Suprapubic skin (tissue), 4 donors: ENCODE measurements around the gene PLPP1. TPM values are rescaled to one million over a fixed set of nuclear protein-coding genes. Genes with fewer than 3 reads are reported as not detected.
A peak's percentile ranks its signal among the peaks of the same experiment; 100 is the strongest.

Source experiments
- DNase-seq, 2 donors: peaks; one replicate each; pipeline ENCODE4 v3.0.0-alpha.2; 2019; ENCODE audit warnings: low spot score in 2 of 2
- H3K27ac ChIP-seq: fragments of 200-600 bp; sonication (generic); one replicate; pipeline ENCODE4 v1.5.1; 2019
- H3K27me3 ChIP-seq: fragments of 200-600 bp; sonication (generic); one replicate; pipeline ENCODE4 v1.5.1; 2019
- H3K36me3 ChIP-seq: fragments of 200-600 bp; sonication (generic); one replicate; pipeline ENCODE4 v1.5.1; 2019
- H3K4me1 ChIP-seq: fragments of 200-600 bp; sonication (generic); one replicate; pipeline ENCODE4 v1.5.1; 2019
- H3K4me3 ChIP-seq: fragments of 200-600 bp; sonication (generic); one replicate; pipeline ENCODE4 v1.5.1; 2019; ENCODE audit warnings: mild to moderate bottlenecking
- H3K9me3 ChIP-seq: fragments of 200-600 bp; sonication (generic); one replicate; pipeline ENCODE4 v1.5.1; 2019
- EP300 ChIP-seq: sonication (generic); formaldehyde crosslinking; IDR thresholded peaks from one replicate; pipeline ENCODE4 v1.6.1; 2017; ENCODE audit warnings: antibody characterized with exemption
- POLR2A ChIP-seq, 2 donors: fragments of 450-650 bp; IDR thresholded peaks; one replicate each; pipeline ENCODE4 v1.6.1; 2017; ENCODE audit warnings: antibody characterized with exemption in 2 of 2, mild to moderate bottlenecking in 2 of 2, moderate library complexity in 2 of 2
- POLR2AphosphoS5 ChIP-seq, 3 donors: sonication (generic); formaldehyde crosslinking; IDR thresholded peaks; one replicate each; pipeline ENCODE4 v1.6.1; 2017; ENCODE audit warnings: antibody characterized with exemption in 3 of 3
- WGBS: methylation state at CpG from one replicate; pipeline ENCODE4 v1.1.5; 2018; 5-methylcytosine and 5-hydroxymethylcytosine counted together
- total RNA-seq, 4 donors: library from RNA; depleted of rRNA; stranded (reverse); fragments of >200 nt; gene quantifications; one replicate each; pipeline ENCODE4 v1.1.0, GENCODE V29; 2016
- TF ChIP-seq, protein P1 (sequence below), 2 donors: fragments of 200-600 bp in 1 of 2; fragments of 450-650 bp in 1 of 2; sonication (generic) in 1 of 2; IDR thresholded peaks; one replicate each; pipeline ENCODE4 v1.5.1; 2016 to 2019; ENCODE audit warnings: antibody characterized with exemption in 2 of 2, mild to moderate bottlenecking in 1 of 2, moderate library complexity in 1 of 2

PLPP1 gene
- total RNA-seq, 4 donors from 2014 or later, result 57.8 to 81.6 (median 69.1) TPM

DNA sequence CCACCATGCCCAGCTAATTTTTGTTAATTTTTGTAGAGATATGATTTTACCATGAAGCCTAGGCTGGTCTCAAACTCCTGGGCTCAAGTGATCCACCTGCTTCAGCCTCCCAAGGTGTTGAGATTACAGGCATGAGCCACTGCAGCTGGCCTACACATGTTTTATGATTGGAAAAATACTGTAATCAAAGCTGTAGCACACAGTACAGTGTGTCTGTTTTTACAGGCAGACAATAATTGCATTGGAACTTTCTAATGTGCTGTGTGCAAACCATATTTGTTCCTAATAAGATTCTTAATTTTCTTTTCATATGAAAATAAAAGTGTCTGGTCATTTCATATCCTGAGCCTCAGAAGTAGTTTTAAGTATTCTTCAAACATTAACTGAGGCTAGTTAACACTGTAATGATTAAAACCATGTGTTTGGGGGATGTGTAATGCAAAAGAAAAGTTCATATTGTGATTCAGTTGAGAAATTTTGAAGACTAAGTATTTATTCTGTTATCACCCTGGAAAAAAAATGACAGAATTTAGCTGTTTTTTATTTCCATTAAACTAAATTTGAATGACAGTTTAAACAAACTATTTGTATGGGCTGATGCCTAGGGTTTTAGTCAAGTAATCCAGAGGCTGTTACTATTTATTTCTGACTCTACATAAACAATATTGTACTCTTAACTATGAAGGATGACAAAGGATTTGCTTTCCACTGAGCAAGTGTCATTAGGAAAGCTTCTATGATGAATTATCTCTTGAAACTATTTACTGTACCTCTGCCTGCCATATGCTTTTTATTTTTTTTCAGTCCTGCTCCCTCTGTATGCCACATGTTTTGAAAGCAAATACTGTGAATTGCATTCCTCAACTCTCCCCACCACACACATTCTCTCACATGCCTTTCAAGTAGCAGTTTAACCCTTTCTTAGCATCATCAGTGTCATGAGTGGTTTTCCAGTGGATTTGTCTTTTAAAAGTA lies 115.5 kb downstream of the PLPP1 start:
- Histone ChIP-seq H3K9me3 (no peaks in the 10 kb centered on the region), H3K4me1 (peaks cover 31% of the 10 kb centered on the region), H3K4me3 (no peak overlapping the region), H3K36me3 (peaks cover 51% of the 10 kb centered on the region), H3K27ac (peak overlapping the region; percentile 14), H3K27me3 (no peaks in the 10 kb centered on the region)
- TF ChIP-seq, protein P1, sequence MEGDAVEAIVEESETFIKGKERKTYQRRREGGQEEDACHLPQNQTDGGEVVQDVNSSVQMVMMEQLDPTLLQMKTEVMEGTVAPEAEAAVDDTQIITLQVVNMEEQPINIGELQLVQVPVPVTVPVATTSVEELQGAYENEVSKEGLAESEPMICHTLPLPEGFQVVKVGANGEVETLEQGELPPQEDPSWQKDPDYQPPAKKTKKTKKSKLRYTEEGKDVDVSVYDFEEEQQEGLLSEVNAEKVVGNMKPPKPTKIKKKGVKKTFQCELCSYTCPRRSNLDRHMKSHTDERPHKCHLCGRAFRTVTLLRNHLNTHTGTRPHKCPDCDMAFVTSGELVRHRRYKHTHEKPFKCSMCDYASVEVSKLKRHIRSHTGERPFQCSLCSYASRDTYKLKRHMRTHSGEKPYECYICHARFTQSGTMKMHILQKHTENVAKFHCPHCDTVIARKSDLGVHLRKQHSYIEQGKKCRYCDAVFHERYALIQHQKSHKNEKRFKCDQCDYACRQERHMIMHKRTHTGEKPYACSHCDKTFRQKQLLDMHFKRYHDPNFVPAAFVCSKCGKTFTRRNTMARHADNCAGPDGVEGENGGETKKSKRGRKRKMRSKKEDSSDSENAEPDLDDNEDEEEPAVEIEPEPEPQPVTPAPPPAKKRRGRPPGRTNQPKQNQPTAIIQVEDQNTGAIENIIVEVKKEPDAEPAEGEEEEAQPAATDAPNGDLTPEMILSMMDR (IDR thresholded peaks at IDR 0.05), result no peak
- DNase-seq, result no peak

DNA sequence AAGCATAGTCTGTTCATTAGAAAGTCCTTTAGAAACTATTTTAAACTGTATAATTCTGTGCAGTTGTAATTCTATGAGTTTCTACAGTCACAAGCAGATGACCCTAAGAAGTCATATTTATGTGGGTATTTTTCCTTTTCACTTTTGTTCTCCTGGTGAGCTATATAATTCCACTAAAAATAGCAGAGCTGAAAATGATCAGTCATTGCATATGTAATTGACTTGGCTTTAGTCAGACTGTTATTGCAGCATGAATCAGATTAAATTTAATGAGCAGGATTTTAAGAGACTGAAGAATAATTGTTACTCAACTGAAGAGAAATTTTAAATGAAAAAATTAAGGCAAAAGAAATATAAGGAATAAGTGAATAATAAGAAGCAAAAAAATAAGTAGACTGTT lies 118.5 kb downstream of the PLPP1 start:
- no peak overlapping the region for H3K27ac ChIP-seq
- peaks cover 21% of the 10 kb centered on the region for H3K4me1 ChIP-seq
- H3K36me3 ChIP-seq, result peaks cover 25% of the 10 kb centered on the region
- H3K4me3 ChIP-seq, result no peak overlapping the region
- no peaks in the 10 kb centered on the region for H3K27me3 ChIP-seq
- TF ChIP-seq POLR2AphosphoS5 (IDR thresholded peaks at IDR 0.05), result no peak
- no peak for TF ChIP-seq POLR2A (IDR thresholded peaks at IDR 0.05)
- no peak for TF ChIP-seq EP300
- TF ChIP-seq, protein P1 (IDR thresholded peaks at IDR 0.05), result no peak
- no peaks in the 10 kb centered on the region for H3K9me3 ChIP-seq
- DNase-seq, result no peak

DNA sequence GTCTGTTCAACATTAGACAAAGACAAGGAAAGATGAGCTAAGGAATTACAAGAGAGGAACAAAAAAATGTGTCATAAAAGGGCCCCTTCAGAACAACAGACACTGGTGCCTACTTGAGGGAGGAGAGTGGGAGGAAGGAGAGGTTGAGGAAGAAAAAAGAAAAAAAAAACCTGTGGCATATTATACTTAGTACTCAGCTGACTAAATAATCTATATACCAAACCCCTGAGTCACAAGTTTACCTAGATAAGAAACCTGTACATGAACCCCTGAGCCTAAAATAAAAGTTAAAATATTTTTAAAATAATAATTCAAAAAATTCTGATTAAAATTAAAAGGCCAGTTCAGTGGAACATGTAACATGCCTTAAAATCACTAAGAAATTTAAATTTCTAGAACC lies 119.7 kb downstream of the PLPP1 start:
- DNase-seq, result no peak
- H3K4me1 ChIP-seq, result peaks cover 14% of the 10 kb centered on the region

DNA sequence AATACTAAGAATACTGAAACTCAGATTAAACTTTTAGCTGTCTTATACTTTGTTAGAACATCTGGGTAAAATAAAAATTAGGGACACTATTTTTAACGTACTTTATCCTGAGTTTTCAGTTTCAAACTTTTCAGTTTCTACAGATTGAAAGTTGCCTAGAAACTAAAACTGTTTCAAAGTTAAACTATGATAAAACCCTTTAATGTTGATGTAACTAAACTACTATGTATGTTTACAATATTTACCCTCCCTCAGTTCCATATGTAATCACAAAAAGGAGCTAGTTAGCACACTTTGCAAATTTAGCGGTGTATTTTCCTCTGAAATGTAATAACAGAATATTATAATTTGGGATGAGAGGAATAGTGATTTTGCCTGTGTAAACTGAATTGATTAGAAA lies 121.1 kb downstream of the PLPP1 start:
- Histone ChIP-seq H3K27ac (no peak overlapping the region), H3K4me1 (peaks cover 1% of the 10 kb centered on the region), H3K9me3 (no peaks in the 10 kb centered on the region), H3K27me3 (no peaks in the 10 kb centered on the region), H3K36me3 (peaks cover 12% of the 10 kb centered on the region), H3K4me3 (no peak overlapping the region)
- DNase-seq, result no peak
- 81% methylated on average over 2 of the region's 2 CpGs for WGBS
- TF ChIP-seq, protein P1 (IDR thresholded peaks at IDR 0.05), result no peak
- TF ChIP-seq EP300 (no peak), POLR2A (IDR thresholded peaks at IDR 0.05) (no peak)

More for the DNA sequence above, 119.7 kb downstream of the PLPP1 start:
- Histone ChIP-seq H3K4me3 (no peak overlapping the region), H3K27ac (no peak overlapping the region), H3K9me3 (no peaks in the 10 kb centered on the region), H3K36me3 (peaks cover 17% of the 10 kb centered on the region), H3K27me3 (no peaks in the 10 kb centered on the region)
- no peak for TF ChIP-seq POLR2A (IDR thresholded peaks at IDR 0.05)
- TF ChIP-seq, protein P1 (IDR thresholded peaks at IDR 0.05), result no peak
- TF ChIP-seq EP300, result no peak
- no peak for TF ChIP-seq POLR2AphosphoS5 (IDR thresholded peaks at IDR 0.05)

DNA sequence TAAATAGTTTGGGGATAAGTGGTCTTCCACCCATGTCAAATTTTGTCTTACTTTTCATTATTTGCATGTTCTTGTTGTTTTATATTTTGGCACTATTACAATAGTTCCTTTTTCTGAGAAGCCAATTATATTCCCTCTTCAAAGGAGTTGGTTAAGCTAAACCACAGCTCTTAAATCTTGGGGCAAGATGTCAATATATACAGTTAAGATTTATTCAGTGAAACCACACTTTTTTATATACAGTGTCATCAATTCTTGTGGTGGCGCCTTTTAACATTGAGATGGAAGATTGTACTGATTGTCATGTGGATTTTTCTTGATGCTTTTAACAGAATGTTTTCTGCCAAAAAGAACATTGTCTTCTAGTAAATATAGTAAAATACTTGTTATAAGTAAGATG lies 122.9 kb downstream of the PLPP1 start:
- no peaks in the 10 kb centered on the region for H3K4me1 ChIP-seq
- peaks cover 9% of the 10 kb centered on the region for H3K36me3 ChIP-seq
- H3K27me3 ChIP-seq, result no peaks in the 10 kb centered on the region
- DNase-seq, result no peak
- TF ChIP-seq, protein P1 (IDR thresholded peaks at IDR 0.05), result no peak
- TF ChIP-seq EP300 (no peak), POLR2AphosphoS5 (IDR thresholded peaks at IDR 0.05) (no peak), POLR2A (IDR thresholded peaks at IDR 0.05) (no peak)
- H3K9me3 ChIP-seq, result no peaks in the 10 kb centered on the region
- 81% methylated on average over 1 of the region's 1 CpG for WGBS
- no peak overlapping the region for H3K4me3 ChIP-seq
- H3K27ac ChIP-seq, result no peak overlapping the region
